ENCODE results near the gene KNDC1.

KNDC1 gene

DNA sequence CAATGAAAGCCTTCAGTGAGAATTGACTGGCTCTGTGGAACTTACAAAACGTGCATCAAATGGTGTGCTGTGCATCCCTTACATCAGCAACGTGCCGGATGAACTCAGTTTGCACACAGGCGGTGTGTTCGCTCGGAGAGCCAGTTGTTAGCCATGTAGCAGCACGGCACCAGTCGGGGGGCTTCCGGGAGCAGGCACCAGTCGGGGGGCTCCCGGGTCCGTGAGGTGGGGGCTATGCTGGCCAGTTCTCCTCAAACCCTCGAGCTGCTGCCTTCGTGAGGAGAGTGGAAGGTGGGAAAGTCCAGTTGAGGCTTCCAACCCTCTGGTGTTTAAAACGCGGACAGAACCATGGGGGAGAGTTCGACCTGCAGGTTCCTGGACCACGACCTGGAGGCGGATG, 35.1 kb downstream of the KNDC1 start:
- no peak for DNase-seq (ENCODE audit: low spot score)

GRCh38 chr10:133195611-133196010, 35.6 kb downstream of the KNDC1 start:
- DNase-seq (ENCODE audit: low spot score), result no peak

- DNase-seq (ENCODE audit: low spot score), result no peak
Measured at GRCh38 chr10:133196221-133196915, 36.3 kb downstream of the KNDC1 start.

- DNase-seq (ENCODE audit: low spot score), result no peak
Measured at GRCh38 chr10:133196936-133197758, 37.1 kb downstream of the KNDC1 start.

DNA sequence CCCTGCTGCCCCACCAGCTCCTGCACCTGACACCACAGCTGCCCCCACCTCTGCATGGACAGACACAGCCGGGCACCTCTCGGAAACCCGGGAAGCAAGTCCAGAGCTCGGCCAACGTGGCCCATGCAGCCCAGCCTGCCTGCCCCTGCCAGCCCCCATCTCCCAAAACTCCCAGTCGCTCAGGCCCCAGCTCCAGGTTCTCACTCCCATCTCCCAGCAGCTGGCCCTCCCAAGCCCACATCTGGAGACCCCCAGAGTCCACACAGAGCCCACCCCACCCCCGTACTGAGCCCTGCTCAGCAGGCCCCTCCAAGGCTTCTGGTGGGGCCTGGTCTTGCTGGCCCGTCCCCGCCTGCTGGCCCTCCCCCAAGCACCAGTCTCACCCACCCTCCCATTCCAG, 37.8 kb downstream of the KNDC1 start:
- DNase-seq (ENCODE audit: low spot score), result no peak

DNA sequence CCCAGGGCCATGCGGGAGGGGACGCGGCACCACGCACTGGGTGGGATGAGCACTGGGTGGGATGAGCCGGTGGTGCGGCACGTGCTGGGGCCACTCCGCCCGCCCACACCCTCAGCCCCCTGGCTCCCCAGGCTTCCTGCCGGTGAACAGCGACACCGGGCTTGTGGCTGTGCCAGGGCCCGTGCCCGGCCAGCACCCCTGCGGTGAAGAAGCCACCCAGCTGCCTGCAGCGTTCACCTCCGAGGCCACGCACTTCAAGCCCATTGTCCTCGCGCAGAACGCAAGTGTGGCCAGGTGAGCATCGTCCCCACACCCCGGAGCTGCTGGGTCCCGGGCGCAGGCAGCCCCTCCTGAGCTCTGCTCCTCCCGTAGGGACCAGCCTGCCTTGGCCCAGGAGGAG, 38.2 kb downstream of the KNDC1 start:
- DNase-seq (ENCODE audit: low spot score), result no peak

DNA sequence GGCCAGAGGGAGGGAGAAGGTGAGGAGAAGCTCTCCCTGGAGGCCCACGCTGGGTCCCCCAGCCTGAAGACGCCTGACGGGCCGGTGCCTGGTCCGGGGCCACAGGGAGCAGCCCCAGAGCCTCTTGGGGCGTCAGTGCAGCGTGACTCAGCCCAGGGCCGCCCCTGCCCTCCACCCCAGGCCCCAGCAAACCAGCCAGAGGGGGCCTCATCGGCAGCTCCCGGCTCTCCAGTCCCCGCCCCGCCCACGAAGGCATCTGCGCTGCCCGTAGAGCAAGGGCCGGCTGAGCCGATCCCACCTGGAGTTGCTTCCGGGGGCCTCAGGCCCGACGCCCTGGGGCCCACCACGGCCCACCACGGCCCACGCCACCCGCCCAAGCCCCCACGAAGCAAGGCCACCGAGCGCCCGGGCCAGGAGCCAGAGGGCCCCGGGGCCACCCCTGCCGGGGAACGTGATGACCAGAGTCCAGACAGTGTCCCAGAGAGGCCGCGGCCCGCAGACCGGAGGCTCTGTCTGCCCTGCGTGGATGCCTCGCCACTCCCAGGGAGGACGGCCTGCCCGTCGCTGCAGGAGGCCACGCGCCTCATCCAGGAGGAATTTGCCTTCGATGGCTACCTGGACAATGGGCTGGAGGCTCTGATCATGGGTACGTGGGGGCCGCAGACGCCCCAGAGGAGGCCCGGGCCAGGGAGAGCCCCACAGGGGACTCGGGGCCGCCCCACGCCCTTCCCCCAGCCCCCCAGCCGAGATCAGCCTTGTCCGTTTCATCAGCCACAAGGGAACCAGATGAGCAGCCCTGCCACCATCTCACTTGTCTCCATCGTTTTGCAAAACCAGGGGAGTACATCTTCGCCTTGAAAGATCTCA, 38.8 kb downstream of the KNDC1 start:
- DNase-seq (ENCODE audit: low spot score), result no peak

- no peak for DNase-seq (ENCODE audit: low spot score)
Measured at GRCh38 chr10:133199488-133199885, 39.5 kb downstream of the KNDC1 start.

DNA sequence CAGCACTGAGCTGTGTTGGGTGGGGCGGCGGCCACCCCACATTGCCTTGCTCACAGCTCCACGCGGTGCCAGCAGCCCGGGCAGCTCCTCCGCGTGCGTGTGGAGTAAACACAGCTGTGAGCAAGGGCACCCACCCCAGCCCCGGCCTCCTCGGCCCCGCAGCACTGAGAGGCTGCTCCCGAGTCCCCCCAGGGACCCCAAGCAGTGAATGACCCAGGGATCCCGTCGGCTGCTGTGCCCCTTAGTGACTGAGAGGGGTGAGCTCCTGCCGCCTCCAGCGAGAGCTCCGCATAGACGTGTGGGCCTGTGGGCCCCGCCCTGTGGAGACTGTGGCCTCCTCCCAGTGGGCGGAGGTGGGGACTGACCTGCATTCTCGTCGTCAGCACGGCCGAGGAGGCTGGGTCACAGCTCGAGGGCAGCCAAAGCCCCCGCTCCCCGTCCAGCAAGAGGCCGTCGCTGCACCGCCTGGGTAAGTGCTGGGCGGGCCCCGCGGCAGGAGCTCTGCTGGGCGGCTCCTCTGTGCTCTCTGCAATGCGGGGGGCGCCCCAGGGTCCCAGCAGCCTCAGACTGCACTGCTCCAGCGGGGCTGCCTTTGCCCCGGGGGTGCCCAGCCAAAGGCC, 40.1 kb downstream of the KNDC1 start:
- no peak for DNase-seq (ENCODE audit: low spot score)

GRCh38 chr10:133200621-133201031, 40.6 kb downstream of the KNDC1 start:
- no peak for DNase-seq (ENCODE audit: low spot score)

GRCh38 chr10:133201151-133201947, 41.3 kb downstream of the KNDC1 start:
- no peak for DNase-seq (ENCODE audit: low spot score)

- DNase-seq (ENCODE audit: low spot score), result no peak
Measured at GRCh38 chr10:133201948-133202725, 42.1 kb downstream of the KNDC1 start.

- DNase-seq (ENCODE audit: low spot score), result no peak
Measured at GRCh38 chr10:133202778-133203651, 43.0 kb downstream of the KNDC1 start.

DNA sequence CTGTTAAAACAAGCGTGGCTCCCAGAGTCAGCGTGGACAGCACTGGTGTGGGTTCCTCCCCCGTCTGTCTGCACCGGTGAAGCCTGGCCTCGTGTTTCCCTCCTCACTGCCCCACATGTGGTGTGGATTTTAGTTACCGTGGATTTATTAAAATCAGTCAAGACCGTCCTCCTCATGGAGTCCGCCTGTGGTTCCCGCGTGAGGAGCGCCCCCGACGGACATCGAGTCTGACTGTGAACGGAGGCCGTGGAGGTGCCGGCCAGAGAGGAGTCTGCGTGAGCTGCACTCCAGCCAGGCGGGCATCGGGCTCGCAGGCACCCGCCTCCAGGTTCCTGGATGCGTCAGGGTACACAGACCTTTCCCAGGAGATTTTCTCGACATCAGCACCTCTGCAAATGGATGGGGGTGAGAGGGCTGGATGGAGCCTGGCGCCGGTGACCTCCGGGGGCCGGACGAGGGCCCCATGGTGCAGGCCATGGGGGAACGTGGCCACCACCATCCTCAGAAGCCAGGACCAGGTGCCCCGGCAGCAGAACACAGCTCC, 43.7 kb downstream of the KNDC1 start:
- DNase-seq (ENCODE audit: low spot score), result no peak

- DNase-seq (ENCODE audit: low spot score), result no peak
Measured at GRCh38 chr10:133204226-133205015, 44.4 kb downstream of the KNDC1 start.

DNA sequence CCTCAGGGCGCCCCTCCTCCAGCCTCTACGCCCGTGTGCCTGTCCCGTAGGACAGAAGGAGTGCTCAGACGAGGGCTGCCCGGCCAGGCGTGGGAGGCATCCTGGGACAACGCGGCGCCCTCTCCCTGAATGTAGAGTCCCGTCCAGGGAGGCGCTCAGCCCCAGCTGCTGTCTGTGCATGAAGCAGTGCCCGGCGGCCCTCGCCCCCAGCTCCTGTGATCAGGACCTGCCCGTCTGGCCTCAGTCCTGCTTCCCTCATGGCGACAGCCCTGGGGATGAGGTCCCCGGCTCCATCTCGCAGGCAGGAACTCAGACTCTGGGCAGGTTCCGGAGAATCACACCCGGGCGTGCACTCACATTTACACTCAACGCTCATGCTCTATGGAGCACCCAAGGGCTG, 45.1 kb downstream of the KNDC1 start:
- DNase-seq (ENCODE audit: low spot score), result no peak

DNA sequence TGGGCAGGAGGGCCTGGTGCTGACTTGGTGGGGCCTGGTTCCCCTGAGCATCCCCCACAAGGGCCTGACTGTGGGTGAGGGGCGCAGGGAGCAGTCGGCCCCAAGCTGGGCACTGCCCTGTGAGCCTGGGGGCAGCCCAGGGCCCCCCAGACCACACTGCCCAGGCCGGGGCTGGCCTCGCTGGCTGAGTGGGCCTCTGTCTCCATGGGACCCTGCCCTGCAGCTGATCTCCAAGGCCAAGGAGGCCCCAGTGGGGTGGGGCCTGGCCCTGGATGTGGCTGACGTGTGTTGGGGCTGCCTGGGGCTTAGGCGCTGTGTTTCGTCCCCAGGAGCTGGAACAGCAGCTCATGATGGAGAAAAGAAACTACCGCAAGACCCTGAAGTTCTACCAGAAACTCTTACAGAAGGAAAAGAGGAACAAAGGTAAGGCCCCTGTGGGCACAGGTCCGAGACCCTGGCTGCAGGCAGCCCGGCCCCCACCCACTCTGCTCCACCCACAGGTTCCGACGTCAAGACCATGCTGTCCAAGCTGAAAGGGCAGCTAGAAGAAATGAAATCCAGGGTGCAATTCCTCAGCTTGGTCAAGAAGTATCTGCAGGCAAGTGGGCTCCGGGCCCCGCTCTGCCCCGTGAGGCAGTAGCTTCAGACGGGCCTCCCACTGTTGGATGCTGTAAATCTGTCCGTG, 46.5 kb downstream of the KNDC1 start:
- no peak for DNase-seq (ENCODE audit: low spot score)

All from hematopoietic multipotent progenitor cell treated with erythropoietin and hydrocortisone succinate and interleukin-3 and kit ligand, for 17 days (in vitro differentiated cells).